A673 (cell line): ENCODE data around the gene ADM.
A peak's percentile ranks its signal among the peaks of the same experiment; 100 is the strongest.

Experiments used
- EZH2 ChIP-seq: fragments of 200-600 bp; sonication (generic); IDR thresholded peaks from 2 replicates; pipeline ENCODE4 v1.6.1; 2017; ENCODE audit warnings: borderline replicate concordance, low read depth, mild to moderate bottlenecking, mixed read lengths, antibody characterized with exemption, low read length; ENCODE audit not compliant: poor library complexity, severe bottlenecking
- TF ChIP-seq, protein P1 (sequence below): fragments of 300-800, 200-600 bp; sonication (generic); conservative IDR thresholded peaks from 2 replicates; pipeline ENCODE4 v1.5.1; 2017; ENCODE audit warnings: low read depth, mild to moderate bottlenecking, antibody characterized with exemption, low read length, moderate library complexity, mixed read lengths

DNA sequence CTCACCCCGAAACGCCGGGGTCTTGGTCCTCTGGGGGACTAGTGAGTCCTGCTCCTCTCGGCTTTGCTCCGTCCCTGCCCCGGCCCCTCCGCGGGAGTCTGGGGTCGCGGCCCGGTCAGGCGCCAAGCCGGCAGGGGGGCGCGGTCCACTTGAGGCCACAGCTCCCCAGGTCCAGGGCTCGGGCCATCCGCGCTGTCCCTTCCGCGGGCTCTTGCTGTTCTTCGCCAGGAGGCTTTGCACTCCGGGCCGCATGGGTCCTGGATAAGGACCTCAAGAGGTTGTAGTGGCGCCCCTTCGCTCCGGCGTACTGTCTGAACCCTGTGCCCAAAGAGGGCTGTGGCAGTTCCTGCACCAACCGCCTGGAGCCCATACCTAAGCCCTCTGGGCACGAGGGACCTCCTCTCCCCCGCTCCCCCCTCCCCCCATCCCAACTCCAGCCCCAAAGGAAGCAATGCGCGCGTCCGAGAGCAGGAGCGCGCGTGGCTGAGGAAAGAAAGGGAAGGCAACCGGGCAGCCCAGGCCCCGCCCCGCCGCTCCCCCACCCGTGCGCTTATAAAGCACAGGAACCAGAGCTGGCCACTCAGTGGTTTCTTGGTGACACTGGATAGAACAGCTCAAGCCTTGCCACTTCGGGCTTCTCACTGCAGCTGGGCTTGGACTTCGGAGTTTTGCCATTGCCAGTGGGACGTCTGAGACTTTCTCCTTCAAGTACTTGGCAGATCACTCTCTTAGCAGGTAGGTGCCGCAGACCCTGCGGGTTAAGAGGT lies at the start of gene ADM:
- TF ChIP-seq, protein P1, sequence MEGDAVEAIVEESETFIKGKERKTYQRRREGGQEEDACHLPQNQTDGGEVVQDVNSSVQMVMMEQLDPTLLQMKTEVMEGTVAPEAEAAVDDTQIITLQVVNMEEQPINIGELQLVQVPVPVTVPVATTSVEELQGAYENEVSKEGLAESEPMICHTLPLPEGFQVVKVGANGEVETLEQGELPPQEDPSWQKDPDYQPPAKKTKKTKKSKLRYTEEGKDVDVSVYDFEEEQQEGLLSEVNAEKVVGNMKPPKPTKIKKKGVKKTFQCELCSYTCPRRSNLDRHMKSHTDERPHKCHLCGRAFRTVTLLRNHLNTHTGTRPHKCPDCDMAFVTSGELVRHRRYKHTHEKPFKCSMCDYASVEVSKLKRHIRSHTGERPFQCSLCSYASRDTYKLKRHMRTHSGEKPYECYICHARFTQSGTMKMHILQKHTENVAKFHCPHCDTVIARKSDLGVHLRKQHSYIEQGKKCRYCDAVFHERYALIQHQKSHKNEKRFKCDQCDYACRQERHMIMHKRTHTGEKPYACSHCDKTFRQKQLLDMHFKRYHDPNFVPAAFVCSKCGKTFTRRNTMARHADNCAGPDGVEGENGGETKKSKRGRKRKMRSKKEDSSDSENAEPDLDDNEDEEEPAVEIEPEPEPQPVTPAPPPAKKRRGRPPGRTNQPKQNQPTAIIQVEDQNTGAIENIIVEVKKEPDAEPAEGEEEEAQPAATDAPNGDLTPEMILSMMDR = peak; percentile 59
- TF ChIP-seq EZH2 = no peak
